RPMI7951 (cell line): ENCODE results near the gene SLC5A6. TPM values are rescaled to one million over a fixed set of nuclear protein-coding genes. Genes with fewer than 3 reads are reported as not detected.
"Not testable (repeated sequence)": the region's sequence is repeated elsewhere in the genome, so short reads cannot be mapped to it uniquely, and the experiment has no call there.

Experiments
- DNase-seq: peaks from one replicate; pipeline ENCODE4 v3.0.0-alpha.2; 2012; ENCODE audit warnings: low read depth
- total RNA-seq: library from RNA; depleted of rRNA; stranded (reverse); fragments of >200 nt; shearing (Covaris generic); gene quantifications from 2 replicates; pipeline ENCODE4 v1.2.3, GENCODE V29; 2014

Gene SLC5A6
- total RNA-seq, 1 experiment from 2014 or later = 38.2 TPM

DNA sequence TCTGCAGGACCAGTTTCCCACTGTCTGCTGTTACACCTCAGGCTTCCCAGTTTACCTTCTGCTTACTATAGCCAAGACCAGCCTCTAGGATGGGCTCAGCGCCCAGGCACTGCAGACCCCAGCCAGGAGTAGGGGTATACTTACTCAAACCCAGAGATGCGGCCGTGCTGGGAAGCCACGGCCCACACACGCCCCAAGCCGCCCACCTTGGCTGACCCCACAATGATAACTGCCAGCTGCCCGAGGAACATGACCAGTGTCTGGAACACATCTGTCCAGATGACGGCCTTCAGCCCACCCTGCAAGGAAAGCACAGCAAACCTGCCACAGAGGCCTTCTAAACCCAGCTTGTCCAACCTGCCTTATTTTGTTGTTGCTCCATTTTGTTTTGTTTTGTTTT lies 6.9 kb downstream of the SLC5A6 start:
- DNase-seq = no peak

DNA sequence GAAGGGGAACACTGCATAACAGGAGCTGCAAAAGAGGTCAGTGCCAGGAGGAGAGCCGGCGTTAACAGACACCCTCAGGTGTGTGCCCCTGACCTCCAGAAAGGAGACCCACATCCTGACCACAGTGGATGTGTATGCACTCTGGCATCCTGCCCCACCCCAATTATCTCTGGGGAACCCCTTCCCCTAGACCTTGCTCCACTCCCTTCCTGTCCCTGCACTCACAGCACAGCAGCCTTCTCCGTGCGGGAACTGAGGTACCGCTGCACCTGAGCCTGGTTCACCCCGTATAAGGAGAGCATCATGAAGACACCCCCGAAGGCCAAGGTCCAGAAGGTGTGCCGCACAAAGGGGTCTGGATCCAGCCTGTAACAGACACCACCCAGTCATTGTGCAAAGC lies 7.5 kb downstream of the SLC5A6 start:
- no peak for DNase-seq

DNA sequence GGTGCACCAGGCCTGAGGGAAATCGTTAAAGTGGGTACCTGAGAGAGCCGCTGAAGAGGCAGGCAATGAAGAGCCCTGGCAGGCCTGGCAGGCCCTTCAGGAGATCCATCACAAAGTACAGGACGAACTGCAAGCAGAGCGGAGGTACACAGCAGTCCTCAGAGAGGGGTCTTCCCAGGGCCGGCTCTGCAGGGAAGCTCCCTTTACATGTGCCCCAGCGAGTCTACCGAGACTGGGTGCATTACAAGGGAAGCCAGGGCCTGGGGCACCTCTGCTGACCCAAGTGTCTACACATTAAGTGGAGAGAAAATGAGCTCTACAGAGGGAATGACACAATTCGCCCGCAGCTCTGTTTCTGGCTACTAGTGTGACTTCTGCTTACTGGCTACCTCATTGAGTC lies 8.3 kb downstream of the SLC5A6 start:
- DNase-seq = no peak

DNA sequence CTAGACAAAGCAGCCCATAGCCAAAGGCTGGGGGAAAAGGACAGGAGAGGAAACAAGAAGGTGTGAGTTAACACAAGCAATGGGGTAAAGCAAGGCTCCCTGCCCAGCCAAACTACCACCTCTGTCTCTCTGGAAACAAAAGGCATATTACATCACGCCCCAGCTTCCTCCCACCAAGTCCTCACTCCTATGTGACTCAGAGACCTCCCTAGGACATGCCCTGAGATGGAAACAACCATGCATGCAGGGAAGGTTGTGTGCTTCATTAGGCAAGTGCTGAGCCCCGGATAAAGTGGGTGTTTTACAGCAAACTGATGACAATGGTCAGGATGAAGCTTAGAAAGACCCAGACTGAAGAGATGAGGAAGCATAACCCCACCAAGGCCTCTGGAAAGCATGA lies 9.2 kb downstream of the SLC5A6 start:
- DNase-seq = no peak

DNA sequence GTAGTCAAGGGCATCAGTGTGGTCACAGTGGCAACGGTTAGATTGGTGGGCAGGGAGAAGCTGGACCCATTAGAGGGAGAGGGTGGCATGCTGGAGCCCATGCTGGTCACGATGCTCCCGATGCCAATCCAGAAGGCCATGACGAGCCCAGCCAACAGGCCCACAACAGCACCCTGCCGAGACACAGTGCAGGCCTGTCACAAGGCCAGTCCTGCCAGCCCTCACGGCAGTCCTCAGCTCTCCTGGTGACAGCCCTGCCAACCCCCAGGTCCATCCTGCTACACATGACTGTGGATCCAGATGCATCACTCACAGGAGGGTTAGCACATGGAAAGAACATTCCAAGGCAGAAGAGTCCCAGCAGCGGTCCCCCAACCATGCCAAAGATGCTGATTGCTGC lies 10.4 kb downstream of the SLC5A6 start:
- no peak for DNase-seq

DNA sequence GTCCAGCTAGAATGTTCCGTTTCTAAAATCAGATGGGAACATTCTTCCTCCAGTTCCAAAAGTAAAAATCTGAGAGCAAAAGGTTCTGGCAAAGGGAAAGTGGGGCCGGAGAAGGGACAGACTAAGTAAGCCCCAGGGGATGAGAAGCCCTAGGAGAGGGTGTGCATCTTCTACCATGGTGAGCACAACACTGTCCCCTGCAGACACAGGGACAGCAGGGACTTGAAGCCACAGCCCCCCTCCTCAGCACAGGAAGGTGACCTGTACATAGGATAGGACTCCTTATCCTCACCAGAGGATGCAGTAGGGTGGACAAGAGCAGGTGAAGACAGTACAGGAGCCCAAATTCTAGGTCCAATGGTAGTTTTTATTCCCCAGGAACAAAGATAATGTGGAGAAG lies 12.8 kb downstream of the SLC5A6 start:
- DNase-seq = no peak

DNA sequence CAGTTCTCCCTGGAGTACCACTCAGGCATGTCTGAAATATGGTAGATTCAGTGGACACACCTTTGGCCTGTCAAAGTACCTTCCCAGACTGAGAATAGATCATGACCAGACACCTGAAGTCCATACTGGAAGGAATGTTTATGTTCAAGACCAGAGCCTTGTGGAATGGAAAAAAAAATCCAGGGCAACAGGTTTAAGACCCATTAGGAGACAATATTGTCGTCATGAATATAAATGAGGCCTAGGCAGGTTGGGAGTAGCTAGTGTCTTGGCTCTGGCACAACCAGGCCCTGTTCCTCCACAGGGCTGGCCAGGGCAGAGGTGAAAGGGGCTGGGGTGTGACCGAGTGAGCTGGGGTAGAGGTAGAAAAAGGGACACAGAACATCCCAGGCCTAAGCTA lies 13.4 kb downstream of the SLC5A6 start:
- DNase-seq = no peak

DNA sequence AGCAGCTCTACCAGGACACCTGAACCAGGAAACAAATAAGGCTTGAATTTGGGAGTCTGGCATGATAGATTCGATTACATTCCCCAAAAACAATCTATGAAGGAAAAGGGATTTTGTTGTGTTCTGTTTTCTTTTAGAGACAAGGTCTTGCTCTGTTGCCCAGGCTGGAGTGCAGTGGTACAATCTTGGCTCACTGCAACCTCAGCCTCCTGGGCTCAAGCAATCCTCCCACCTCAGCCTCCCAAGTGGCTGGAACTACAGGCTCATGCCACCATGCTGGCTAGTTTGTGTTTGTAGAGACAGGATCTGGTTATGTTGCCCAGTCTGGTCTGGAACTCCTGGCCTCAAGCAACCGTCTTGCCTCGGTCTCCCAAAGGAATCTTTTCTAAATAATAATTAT lies 14.0 kb downstream of the SLC5A6 start:
- not testable (repeated sequence) for DNase-seq

DNA sequence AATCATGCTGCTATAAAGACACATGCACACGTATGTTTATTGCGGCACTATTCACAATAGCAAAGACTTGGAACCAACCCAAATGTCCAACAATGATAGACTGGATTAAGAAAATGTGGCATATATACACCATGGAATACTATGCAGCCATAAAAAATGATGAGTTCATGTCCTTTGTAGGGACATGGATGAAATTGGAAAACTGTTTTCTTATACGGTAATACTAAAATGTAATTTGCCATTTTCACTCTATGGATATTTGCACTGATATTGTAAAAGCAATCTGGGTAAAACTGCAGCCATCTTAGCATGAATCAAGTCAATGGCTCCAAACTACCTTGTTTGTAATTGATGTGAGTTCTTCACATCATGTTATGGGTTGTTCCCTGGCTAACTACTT lies 16.3 kb downstream of the SLC5A6 start:
- not testable (repeated sequence) for DNase-seq

DNA sequence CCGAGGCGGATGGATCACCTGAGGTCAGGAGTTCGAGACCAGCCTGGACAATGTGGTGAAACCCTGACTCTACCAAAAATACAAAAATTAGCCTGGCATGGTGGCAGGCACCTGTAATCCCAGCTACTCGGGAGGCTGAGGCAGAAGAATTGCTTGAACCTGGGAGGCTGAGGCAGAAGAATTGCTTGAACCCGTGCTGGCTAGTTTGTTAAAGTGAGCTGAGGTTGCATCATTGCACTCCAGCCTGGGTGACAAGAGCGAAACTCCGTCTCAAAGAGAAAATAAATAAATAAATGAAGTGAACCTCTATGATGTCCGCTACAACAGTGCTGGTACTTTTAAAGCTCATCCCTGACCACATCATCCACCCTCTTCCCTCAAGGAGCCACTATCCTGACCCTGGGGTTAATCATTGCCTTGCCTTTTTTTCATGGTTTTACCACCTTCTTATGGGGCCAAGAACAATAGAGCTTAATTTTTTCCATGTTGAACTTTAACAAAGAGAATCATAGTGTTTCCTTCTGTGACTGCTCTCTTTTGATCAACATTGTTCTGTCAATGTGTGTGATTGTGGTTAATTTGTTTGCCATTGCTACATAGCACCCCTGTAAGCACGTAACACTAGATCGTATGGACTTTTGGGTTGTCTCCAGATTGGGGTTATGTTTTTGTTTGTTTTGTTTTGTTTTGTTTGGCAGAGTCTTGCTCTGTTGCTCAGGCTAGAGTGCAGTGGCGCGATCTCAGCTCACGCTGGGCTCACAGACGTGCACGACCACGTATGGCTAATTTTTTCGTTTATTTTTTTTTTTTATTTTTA lies 17.3 kb downstream of the SLC5A6 start:
- DNase-seq = no peak

DNA sequence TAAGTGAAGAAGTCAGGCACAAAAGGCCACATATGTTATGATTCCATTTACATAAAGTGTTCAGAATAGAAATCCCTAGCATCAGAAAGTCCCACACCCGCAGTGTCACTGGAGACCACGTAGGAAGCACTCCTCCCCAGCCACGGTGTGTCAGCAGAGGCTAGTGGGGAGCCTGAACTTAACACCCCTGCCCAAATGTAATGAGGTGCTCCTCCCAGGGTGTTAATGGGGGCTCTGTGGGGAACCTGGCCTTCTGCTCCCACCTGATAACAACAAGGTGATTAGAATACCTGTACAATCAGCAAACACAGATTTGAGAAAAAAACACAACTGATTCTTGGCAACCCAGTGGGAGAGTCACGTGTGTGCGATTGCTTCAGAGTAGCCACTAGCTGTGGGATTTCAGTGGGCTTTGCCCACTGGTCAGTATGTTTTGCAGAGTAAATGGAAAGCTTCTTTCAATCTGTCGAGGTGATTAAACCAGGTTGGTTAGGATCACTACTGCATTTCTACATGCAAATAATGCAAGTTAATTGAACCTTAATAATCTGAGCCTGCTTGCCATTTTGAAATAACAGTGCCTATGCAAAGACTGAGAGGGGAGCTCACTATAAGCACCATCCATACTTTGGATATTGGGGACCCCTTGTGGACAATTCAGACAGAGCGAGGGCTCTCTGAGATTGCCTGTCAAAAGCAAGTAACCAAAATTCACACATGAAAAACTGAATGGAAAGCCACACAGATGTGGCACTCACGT lies 20.8 kb downstream of the SLC5A6 start:
- DNase-seq = peak; percentile 57

DNA sequence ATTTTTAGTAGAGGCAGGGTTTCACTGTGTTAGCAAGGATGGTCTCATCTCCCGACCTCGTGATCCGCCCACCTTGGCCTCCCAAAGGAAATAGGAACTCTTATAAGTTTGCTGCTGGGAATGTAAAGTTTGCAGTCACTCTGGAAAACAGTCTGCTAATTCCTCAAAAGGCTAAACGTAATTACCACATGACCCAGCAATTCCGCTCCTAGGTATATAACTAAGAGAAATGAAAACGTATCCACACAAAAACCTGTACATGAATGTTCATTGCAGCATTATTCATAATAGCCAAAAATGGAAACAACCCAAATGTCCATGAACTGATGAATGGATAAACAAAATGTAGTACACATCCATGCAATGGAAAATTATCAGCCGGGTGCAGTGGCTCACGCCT lies 22.1 kb downstream of the SLC5A6 start:
- no peak for DNase-seq

DNA sequence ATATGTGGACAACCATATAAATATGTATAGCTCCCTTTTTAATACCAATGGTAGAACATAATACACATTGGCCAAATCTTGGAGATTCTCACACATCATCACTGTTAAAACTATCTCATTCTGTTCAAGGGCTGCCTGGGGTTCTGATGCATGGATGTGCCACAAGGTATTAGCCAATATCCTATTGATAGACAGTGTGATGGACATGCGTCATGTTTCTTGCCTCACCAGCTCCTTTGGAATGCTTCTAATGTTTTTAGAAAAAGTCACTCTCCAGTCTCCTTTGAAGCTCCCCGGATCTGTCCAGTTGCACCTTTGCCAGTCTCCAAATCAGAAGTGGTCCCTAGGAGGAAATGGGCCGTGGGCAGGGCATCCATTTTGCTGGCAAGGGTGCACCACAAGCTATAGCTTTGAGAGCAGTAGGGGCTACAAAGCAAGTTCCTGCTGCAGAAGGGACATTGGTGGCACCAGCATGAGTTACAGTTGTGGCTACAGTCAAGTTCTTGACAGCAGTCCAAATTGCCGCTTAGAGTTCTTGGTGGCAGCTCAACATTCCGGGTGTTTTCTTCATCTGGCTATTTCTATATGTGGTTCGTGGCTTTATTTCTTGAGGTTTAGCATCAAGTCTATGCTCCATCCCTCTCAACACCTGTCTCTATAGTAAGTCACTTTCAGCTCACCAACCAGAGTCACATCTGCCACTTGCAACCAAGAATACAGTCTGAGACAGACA lies 25.3 kb downstream of the SLC5A6 start:
- no peak for DNase-seq

DNA sequence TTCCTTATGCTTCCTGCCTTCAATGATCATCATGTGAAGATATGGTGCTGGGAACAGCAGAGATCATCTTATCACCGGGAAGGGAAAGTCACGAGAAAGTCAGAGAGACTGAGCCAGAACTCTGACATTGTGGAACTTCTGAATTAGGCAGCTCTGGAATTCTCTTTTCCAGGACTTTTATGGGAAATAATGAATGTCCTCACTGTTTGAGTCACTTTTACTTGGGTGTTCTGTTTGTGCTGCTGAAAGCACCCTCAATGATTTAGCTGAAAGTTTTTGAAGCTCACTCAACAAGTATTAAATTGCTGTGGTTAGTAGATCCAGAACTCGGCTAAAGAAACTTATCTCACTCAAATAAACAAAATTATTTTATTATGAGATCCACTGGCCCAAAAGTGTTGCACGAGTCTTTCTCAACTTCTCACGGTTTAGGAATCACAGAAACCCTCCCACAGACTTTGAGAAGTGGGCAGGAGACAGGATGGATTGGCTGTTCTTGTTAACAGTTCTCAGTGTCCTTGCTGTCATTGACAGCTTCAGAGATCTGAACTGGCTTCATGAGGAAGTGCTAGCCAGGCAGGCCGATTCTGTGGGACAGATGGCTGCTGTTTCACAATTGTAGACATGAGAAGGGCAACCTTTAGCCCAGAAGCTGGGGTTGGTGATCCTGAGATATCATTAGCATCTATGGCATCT lies 26.6 kb downstream of the SLC5A6 start:
- no peak for DNase-seq

DNA sequence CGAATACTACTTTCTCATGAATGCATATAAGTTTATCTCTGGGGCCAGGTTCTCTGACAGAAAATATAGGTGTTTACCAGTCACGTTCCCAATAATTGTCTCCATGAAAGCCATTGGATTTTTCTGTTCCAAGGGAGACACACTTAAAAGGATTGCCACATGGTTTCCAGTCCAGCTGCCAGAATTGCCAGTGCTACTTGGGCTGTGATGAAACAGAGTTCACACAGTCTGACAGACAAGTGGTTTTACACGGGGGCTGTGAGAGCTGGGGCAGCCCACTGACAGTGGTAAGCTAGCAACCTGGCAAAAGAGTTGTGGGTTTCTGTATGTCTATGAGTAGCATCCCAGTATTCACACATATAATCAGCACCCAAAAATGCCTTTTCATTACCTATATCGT lies 28.0 kb downstream of the SLC5A6 start:
- no peak for DNase-seq

DNA sequence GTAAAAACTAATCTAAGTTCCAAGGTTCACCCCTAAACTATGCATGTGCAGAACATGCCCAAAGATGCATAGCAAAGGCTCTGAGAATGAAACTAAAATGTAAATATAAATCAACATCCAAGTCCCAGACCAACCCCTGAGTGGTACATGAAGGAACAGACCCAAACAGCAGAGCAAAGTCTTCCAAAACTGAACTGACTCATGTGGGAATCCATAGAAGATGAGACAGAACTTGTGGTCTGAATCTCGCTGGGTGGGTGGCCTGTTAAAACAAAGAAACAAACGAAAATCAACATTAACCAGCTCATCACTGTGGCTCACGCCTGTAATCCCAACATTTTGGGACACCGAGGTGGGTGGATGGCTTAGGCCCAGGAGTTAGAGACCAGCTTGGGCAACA lies 29.7 kb downstream of the SLC5A6 start:
- no peak for DNase-seq

DNA sequence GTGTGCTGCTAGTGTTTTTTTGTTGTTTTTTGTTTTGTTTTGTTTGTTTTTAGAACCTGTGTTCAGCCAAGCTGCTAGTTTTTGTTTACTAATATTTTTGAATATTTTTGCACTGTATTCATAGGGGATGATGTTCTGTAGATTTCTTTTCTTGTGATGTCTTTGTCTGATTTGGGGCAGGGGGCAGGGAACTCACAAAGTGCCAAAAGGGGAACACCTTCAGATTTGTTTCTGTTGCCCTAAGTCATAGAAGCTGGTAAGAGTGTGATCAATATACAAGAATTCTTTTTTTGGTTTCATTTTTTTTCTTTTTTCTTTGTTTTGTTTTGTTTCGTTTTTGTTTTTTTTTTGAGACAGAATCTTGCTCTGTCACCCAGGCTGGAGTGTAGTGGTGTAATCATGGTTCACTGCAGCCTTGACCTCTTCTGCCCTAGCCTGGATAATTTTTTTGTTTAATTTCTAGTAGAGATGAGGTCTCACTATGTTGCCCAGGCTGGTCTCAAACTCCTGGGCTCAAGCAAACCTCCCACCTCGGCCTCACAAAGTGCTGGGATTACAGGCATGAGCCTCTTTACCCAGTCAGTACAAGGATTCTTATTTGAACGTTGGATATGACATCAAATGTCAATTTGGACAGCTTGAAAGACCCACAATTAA lies 32.6 kb downstream of the SLC5A6 start:
- DNase-seq = no peak

DNA sequence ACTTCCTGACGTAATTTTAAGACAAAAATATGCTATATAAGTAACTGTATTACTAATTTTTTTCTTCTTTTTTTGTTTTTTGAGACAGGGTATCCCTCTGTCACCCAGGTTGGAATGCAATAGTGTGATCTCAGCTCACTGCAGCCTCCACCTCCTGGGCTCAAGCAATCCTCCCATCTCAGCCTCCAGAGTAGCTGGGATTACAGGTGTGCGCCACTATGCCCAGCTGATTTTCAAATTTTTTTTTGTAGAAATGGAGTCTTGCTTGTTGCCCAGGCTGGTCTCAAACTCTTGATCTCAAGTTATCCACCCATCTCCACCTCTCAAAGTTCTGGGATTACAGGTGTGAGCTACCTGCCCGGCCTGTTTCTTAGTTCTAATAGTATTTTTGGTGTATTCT lies 33.6 kb downstream of the SLC5A6 start:
- no peak for DNase-seq

DNA sequence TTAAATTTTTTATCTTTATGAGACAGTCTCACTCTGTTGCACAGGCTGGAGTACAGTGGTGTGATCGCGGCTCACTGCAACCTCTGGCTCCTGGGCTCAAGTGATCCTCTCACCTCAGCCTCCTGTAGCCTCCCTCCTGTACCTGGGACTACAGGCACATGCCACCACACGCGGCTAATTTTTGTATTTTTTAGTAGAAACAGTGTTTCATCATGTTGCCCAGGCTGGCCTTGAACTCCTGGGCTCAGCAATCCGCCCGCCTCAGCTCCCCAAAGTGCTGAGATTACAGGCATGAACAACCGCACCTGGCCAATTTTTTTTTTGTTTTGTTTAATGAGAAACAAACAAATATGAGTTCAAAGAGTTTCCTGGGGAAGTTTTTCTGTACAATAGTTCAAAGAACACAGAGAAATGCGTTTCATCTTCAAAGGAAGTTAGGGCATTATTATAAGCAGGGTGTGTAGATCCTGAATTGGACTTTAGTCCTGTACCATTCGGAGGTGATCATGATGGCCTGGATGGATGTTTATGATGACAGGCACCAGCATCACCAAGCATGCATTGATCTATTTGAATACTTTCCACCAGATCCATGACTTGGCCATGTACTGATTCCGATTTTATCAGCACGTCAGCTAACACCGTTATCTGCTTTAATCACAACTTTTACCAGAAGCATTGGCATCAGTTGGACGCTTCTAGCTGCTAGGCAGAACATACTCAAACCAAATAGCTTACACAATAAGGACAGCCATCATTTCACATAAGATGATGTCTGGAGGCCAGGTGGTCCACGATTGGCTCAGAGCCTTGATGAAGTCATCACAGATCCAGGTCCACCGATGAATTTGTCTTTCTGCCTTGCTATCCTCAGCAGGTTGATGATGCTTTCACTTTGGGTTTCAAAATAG lies 34.4 kb downstream of the SLC5A6 start:
- no peak for DNase-seq

DNA sequence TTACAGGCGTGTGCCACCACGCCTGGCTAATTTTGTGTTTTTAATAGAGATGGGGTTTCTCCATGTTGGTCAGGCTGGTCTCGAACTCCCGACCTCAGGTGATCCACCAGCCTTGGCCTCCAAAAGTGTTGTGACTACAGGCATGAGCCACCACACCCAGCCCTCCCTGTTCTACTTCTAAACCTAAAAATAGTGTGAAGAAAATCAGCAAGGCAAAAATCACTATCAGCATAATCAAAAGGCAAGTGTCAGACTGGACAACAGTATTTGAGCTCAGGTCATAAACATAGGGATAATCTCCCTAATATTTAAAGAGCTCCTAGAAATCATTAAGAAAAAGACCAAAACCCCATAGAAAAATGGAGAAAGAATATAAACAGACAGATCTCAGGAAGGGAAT lies 36.3 kb downstream of the SLC5A6 start:
- not testable (repeated sequence) for DNase-seq
